Measurements from ENCODE around the gene SHC3. TPM values are rescaled to one million over a fixed set of nuclear protein-coding genes. Genes with fewer than 3 reads are reported as not detected.

Gene SHC3
- polyA plus RNA-seq, 3 donors = not detected

DNA sequence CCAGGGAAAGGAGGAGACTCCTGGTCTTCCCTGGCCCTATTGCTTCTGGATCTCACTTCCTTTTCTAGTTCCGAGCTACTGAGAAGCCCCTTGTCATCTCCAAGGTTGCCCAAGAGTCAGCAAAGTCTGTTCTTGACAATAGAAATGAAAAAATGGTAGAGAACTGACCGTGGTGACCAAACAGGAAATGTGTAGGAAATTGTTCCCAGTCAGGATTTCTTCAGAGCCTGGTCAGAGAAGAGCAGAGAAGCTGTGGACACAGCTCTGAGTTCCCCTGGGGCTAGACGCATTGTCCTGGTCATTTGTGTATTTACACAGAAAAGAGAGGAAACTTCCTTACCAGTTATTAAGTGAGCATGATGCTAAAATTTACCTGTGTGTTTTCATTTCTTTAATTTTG is 151.7 kb downstream of the SHC3 start:
- no peak overlapping the region for H2AFZ ChIP-seq (ENCODE audit: insufficient read depth, low read depth, low read length, poor library complexity, severe bottlenecking)
- Mint-ChIP-seq H3K9me3 (peaks cover 6 to 26% (median 20%) of the 10 kb centered on the region in 7 donors), H3K4me1 (peaks cover 20% of the 10 kb centered on the region), H3K27ac (peak overlapping the region in 4 of 7 donors; percentile 11 to 51 (median 40)), H3K36me3 (no peaks in the 10 kb centered on the region), H3K4me3 (peak overlapping the region in 1 of 2 donors; percentile 26), H3K27me3 (ENCODE audit: low read depth in 3 of 3) (peaks cover 10 to 16% (median 11%) of the 10 kb centered on the region in 3 donors)
- peaks cover 4 to 14% of the 10 kb centered on the region in 2 donors for H3K9me3 ChIP-seq (replicated peaks in 1 of 2; ENCODE audit: control insufficient read depth in 1 of 2, insufficient read depth in 1 of 2, low read length in 2 of 2)
- H3K4me1 ChIP-seq (ENCODE audit: control insufficient read depth in 1 of 2, insufficient read depth in 2 of 2, low read length in 2 of 2) = peaks cover 27 to 28% of the 10 kb centered on the region in 2 donors
- TF ChIP-seq, protein P1, sequence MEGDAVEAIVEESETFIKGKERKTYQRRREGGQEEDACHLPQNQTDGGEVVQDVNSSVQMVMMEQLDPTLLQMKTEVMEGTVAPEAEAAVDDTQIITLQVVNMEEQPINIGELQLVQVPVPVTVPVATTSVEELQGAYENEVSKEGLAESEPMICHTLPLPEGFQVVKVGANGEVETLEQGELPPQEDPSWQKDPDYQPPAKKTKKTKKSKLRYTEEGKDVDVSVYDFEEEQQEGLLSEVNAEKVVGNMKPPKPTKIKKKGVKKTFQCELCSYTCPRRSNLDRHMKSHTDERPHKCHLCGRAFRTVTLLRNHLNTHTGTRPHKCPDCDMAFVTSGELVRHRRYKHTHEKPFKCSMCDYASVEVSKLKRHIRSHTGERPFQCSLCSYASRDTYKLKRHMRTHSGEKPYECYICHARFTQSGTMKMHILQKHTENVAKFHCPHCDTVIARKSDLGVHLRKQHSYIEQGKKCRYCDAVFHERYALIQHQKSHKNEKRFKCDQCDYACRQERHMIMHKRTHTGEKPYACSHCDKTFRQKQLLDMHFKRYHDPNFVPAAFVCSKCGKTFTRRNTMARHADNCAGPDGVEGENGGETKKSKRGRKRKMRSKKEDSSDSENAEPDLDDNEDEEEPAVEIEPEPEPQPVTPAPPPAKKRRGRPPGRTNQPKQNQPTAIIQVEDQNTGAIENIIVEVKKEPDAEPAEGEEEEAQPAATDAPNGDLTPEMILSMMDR (IDR thresholded peaks at IDR 0.05) = no peak
- H3K27ac ChIP-seq (ENCODE audit: low read depth in 1 of 2, low read length in 2 of 2) = no peak overlapping the region
- H3K4me2 ChIP-seq (replicated peaks; ENCODE audit: extremely low read depth, low read length, poor library complexity, severe bottlenecking) = no peak overlapping the region
- no peaks in the 10 kb centered on the region for H3K79me2 ChIP-seq (ENCODE audit: insufficient read depth, low read length)
- H4K20me1 ChIP-seq (ENCODE audit: insufficient read depth, low read length) = no peaks in the 10 kb centered on the region
- intact Hi-C loops (cut with micrococcal nuclease) = no loop called here
- H3K9ac ChIP-seq (ENCODE audit: insufficient read depth, low read length, poor library complexity, severe bottlenecking) = no peak overlapping the region
- no peaks in the 10 kb centered on the region for H3K36me3 ChIP-seq (replicated peaks in 1 of 2; ENCODE audit: control insufficient read depth in 1 of 2, insufficient read depth in 2 of 2, low read length in 2 of 2)
- 0% methylated on average over 1 of the region's 3 CpGs for WGBS (ENCODE audit: insufficient coverage)
- DNase-seq = peak; percentile 44 to 89 (median 55)
- no peak overlapping the region for H3K4me3 ChIP-seq (replicated peaks in 1 of 3; ENCODE audit: low read depth in 2 of 3, low read length in 3 of 3)
- peaks cover 2 to 5% of the 10 kb centered on the region in 2 donors for H3K27me3 ChIP-seq (ENCODE audit: control insufficient read depth in 2 of 2, insufficient read depth in 2 of 2, low read length in 2 of 2)

DNA sequence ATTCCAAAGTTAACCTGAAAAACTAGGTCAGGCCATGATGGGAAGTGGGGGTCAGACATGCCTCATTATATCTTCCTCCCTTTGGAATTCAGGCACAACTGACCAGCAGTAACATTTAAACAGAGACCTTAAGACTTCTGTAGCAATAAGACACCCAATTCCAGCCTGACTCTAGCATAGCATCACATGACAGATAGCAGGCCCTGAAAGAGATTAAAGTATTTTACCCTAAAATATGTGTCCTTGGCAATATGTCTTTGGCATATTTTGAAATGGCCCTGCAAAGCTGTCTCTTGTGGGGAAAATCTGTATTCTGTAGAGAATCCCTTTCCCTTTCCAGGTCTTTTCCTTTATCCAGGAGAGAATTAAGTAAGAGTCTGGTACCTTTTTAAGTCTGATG is 153.1 kb downstream of the SHC3 start:
- H3K36me3 Mint-ChIP-seq = no peaks in the 10 kb centered on the region

More for the DNA sequence above, 153.1 kb downstream of the SHC3 start:
- Mint-ChIP-seq H3K4me1 (peaks cover 21% of the 10 kb centered on the region), H3K27ac (no peak overlapping the region), H3K27me3 (ENCODE audit: low read depth in 3 of 3) (peaks cover 3 to 12% (median 8%) of the 10 kb centered on the region in 3 donors), H3K4me3 (no peak overlapping the region), H3K9me3 (peaks cover 6 to 16% (median 11%) of the 10 kb centered on the region in 7 donors)
- Histone ChIP-seq H3K9ac (ENCODE audit: insufficient read depth, low read length, poor library complexity, severe bottlenecking) (no peak overlapping the region), H3K9me3 (replicated peaks in 1 of 2; ENCODE audit: control insufficient read depth in 1 of 2, insufficient read depth in 1 of 2, low read length in 2 of 2) (peaks cover 0 to 8% of the 10 kb centered on the region in 2 donors), H3K79me2 (ENCODE audit: insufficient read depth, low read length) (no peaks in the 10 kb centered on the region), H2AFZ (ENCODE audit: insufficient read depth, low read depth, low read length, poor library complexity, severe bottlenecking) (no peak overlapping the region), H3K4me2 (replicated peaks; ENCODE audit: extremely low read depth, low read length, poor library complexity, severe bottlenecking) (no peak overlapping the region), H3K36me3 (replicated peaks in 1 of 2; ENCODE audit: control insufficient read depth in 1 of 2, insufficient read depth in 2 of 2, low read length in 2 of 2) (no peaks in the 10 kb centered on the region), H4K20me1 (ENCODE audit: insufficient read depth, low read length) (no peaks in the 10 kb centered on the region), H3K27ac (ENCODE audit: low read depth in 1 of 2, low read length in 2 of 2) (no peak overlapping the region), H3K27me3 (ENCODE audit: control insufficient read depth in 2 of 2, insufficient read depth in 2 of 2, low read length in 2 of 2) (no peaks in the 10 kb centered on the region), H3K4me1 (ENCODE audit: control insufficient read depth in 1 of 2, insufficient read depth in 2 of 2, low read length in 2 of 2) (peaks cover 27 to 28% of the 10 kb centered on the region in 2 donors), H3K4me3 (replicated peaks in 1 of 3; ENCODE audit: low read depth in 2 of 3, low read length in 3 of 3) (no peak overlapping the region)
- TF ChIP-seq, protein P1 (IDR thresholded peaks at IDR 0.05) = no peak
- intact Hi-C loops (cut with micrococcal nuclease) = no loop called here
- DNase-seq = no peak
